HEK293 (cell line): ENCODE data around the gene PFDN1.
A peak's percentile ranks its signal among the peaks of the same experiment; 100 is the strongest.

Experiments
- CTCF ChIA-PET: fragments of 350-600 bp; formaldehyde crosslinking; extraction: SDS; loops from one replicate; lab custom pipeline; 2021; ENCODE audit warnings: antibody characterized with exemption; lab: Yijun Ruan, JAX
- POLR2A ChIA-PET: fragments of 300-600 bp; formaldehyde crosslinking; extraction: SDS; loops from one replicate; lab custom pipeline; 2020; ENCODE audit warnings: antibody characterized with exemption, inconsistent platforms; lab: Yijun Ruan, JAX
- H3K27ac ChIP-seq: fragments of 200-500 bp; sonication (Bioruptor generic); 2 replicates; pipeline ENCODE4 v1.5.1; 2014; ENCODE audit warnings: low read depth, low read length, control low read depth, inconsistent platforms; ENCODE audit errors: extremely low read depth
- H3K36me3 ChIP-seq, 2 experiments: fragments of 200-500 bp in 1 of 2; sonication (Bioruptor generic) in 1 of 2; 1 replicate in 1 of 2; 2 replicates in 1 of 2; pipeline ENCODE4 v1.5.1; 2014 to 2017; ENCODE audit warnings: inconsistent platforms in 2 of 2, low read length in 2 of 2; ENCODE audit not compliant: control insufficient read depth in 2 of 2, insufficient read depth in 1 of 2
- H3K4me1 ChIP-seq: fragments of 200-500 bp; sonication (Bioruptor generic); 2 replicates; pipeline ENCODE4 v1.5.1; 2014; ENCODE audit warnings: mild to moderate bottlenecking, low read length, inconsistent platforms; ENCODE audit not compliant: control insufficient read depth, insufficient read depth
- H3K4me3 ChIP-seq: 2 replicates; pipeline ENCODE4 v1.5.1; 2011; ENCODE audit warnings: low read depth, mild to moderate bottlenecking, control low read depth, low read length, moderate library complexity
- H3K9me3 ChIP-seq: fragments of 200-500 bp; sonication (Bioruptor generic); 2 replicates; pipeline ENCODE4 v1.5.1; 2014; ENCODE audit warnings: low read depth, low read length, inconsistent platforms; ENCODE audit not compliant: control insufficient read depth, insufficient read depth
- HOXA7 ChIP-seq: sonication (generic); formaldehyde crosslinking; IDR thresholded peaks from 2 replicates; pipeline ENCODE4 v1.8.1; 2022; ENCODE audit warnings: missing genetic modification reagents, borderline replicate concordance
- KLF1 ChIP-seq: fragments of 450-650 bp; formaldehyde crosslinking; IDR thresholded peaks from 2 replicates; pipeline ENCODE4 v1.5.1; 2016; ENCODE audit warnings: missing biosample characterization, missing genetic modification characterization
- PRDM1 ChIP-seq: fragments of 450-650 bp; formaldehyde crosslinking; IDR thresholded peaks from 2 replicates; pipeline ENCODE4; 2016; ENCODE audit warnings: missing biosample characterization, missing genetic modification characterization
- ZBTB17 ChIP-seq: fragments of 450-650 bp; formaldehyde crosslinking; IDR thresholded peaks from 2 replicates; pipeline ENCODE4 v1.5.1; 2016; ENCODE audit warnings: missing biosample characterization, missing genetic modification characterization
- ZBTB48 ChIP-seq: fragments of 450-650 bp; formaldehyde crosslinking; IDR thresholded peaks from 2 replicates; pipeline ENCODE4 v1.5.1; 2016; ENCODE audit warnings: missing biosample characterization, missing genetic modification characterization
- ZIC2 ChIP-seq: fragments of 450-650 bp; formaldehyde crosslinking; IDR thresholded peaks from 2 replicates; pipeline ENCODE4 v1.5.1; 2016; ENCODE audit warnings: missing biosample characterization, missing genetic modification characterization
- ZNF239 ChIP-seq: fragments of 450-650 bp; formaldehyde crosslinking; IDR thresholded peaks from 2 replicates; pipeline ENCODE4 v1.5.1; 2016; ENCODE audit warnings: missing biosample characterization, missing genetic modification characterization
- ZNF266 ChIP-seq: fragments of 450-650 bp; formaldehyde crosslinking; IDR thresholded peaks from 2 replicates; pipeline ENCODE4 v1.5.1; 2016; ENCODE audit warnings: missing biosample characterization, missing genetic modification characterization, low read depth
- ZNF354C ChIP-seq: fragments of 450-650 bp; formaldehyde crosslinking; IDR thresholded peaks from 2 replicates; pipeline ENCODE4 v1.5.1; 2016; ENCODE audit warnings: missing biosample characterization, missing genetic modification characterization, low read depth, borderline replicate concordance
- ZNF658 ChIP-seq: fragments of 450-650 bp; formaldehyde crosslinking; IDR thresholded peaks from 2 replicates; pipeline ENCODE4; 2016; ENCODE audit warnings: missing biosample characterization, missing genetic modification characterization
- ZNF768 ChIP-seq: fragments of 450-650 bp; formaldehyde crosslinking; IDR thresholded peaks from 2 replicates; pipeline ENCODE4 v1.5.1; 2018; ENCODE audit warnings: missing biosample characterization, mild to moderate bottlenecking, missing genetic modification characterization
- ZNF791 ChIP-seq: fragments of 450-650 bp; formaldehyde crosslinking; IDR thresholded peaks from 2 replicates; pipeline ENCODE4 v1.5.1; 2016; ENCODE audit warnings: missing biosample characterization, missing genetic modification characterization
- TF ChIP-seq, protein P1 (sequence below): fragments of 450-650 bp; formaldehyde crosslinking; IDR thresholded peaks from 2 replicates; pipeline ENCODE4 v1.5.1; 2016; ENCODE audit warnings: missing biosample characterization, missing genetic modification characterization

PFDN1 gene

DNA sequence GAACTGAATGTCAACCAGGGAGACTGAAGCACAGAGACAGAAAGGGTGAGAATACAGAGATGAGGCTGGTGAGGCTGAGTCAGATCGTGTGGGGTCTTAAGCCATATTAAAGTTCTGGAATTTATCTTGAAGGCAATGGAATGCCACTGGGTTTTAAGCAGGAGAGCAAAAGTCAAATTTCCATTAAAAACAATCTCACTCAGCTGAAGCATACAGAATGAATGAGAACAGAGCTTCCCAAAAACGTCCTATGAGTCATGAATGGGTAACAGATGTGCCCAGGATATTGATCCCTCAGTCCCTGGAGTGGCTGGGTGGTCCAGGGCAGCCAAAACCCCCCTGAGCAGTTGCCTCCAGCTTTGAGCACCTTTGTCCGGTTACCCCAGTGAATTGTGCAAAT lies 44.9 kb downstream of the PFDN1 start:
- Histone ChIP-seq H3K9me3 (no peaks in the 10 kb centered on the region), H3K4me1 (peaks cover 11% of the 10 kb centered on the region), H3K4me3 (no peak overlapping the region)
- POLR2A ChIA-PET = interaction anchor here (0.7 to 1.4 kb wide), 2 partner anchors 88 to 389 kb away, joined by 3 to 4 read pairs; partner anchors contain the start of genes HBEGF, IK and NDUFA2
- TF ChIP-seq PRDM1 (tag by site-specific recombination) (peak; percentile 49; the same call in 1 of the 2 replicates), HOXA7 (CRISPR knock-in tag) (no peak)
- TF ChIP-seq, all 188 proteins: peak for 1
- CTCF ChIA-PET = interaction anchor here (0.7 to 5.8 kb wide), 7 partner anchors 13 to 150 kb away, joined by 3 to 51 read pairs (median 3); partner anchors contain the start of gene HBEGF
- Histone ChIP-seq H3K36me3 (peaks cover 0 to 15% of the 10 kb centered on the region in 2 experiments; a peak in 2 of 3 replicates), H3K27ac (no peak overlapping the region)

DNA sequence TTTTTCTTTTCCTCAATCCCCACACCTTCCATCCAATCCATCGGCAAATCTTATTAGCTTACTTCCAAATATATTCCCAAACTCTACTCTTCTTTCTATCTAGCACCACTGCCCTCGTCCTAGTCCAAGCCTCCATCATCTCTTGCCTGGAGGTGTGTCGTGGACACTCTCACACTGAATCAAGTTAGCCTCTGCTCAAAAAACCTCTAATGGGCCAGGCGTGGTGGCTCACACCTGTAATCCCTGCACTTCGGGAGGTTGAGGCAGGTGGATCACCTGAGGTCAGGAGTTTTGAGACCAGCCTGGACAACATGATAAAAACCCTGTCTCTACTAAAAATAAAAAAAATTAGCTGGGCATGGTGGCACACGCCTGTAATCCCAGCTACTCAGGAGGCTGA lies 46.2 kb downstream of the PFDN1 start:
- Histone ChIP-seq H3K9me3 (no peaks in the 10 kb centered on the region), H3K27ac (no peak overlapping the region), H3K36me3 (peaks cover 0 to 20% of the 10 kb centered on the region in 2 experiments; a peak in 2 of 3 replicates), H3K4me1 (peaks cover 2% of the 10 kb centered on the region; the same call in 1 of the 2 replicates), H3K4me3 (no peak overlapping the region)
- no peak for TF ChIP-seq ZNF768
- TF ChIP-seq ZBTB48 = no peak
- TF ChIP-seq ZNF354C (tag by site-specific recombination) = no peak
- TF ChIP-seq, protein P1, sequence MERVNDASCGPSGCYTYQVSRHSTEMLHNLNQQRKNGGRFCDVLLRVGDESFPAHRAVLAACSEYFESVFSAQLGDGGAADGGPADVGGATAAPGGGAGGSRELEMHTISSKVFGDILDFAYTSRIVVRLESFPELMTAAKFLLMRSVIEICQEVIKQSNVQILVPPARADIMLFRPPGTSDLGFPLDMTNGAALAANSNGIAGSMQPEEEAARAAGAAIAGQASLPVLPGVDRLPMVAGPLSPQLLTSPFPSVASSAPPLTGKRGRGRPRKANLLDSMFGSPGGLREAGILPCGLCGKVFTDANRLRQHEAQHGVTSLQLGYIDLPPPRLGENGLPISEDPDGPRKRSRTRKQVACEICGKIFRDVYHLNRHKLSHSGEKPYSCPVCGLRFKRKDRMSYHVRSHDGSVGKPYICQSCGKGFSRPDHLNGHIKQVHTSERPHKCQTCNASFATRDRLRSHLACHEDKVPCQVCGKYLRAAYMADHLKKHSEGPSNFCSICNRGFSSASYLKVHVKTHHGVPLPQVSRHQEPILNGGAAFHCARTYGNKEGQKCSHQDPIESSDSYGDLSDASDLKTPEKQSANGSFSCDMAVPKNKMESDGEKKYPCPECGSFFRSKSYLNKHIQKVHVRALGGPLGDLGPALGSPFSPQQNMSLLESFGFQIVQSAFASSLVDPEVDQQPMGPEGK (tag by site-specific recombination) = no peak
- no peak for TF ChIP-seq ZIC2
- ChIA-PET POLR2A (interaction anchor here (0.6 to 1.5 kb wide), 5 partner anchors 15 to 391 kb away, joined by 3 to 7 read pairs (median 4); partner anchors contain the start of genes HBEGF, IK and NDUFA2), CTCF (interaction anchor here (0.6 to 5.8 kb wide), 6 partner anchors 12 to 146 kb away, joined by 3 to 51 read pairs (median 3); no protein-coding TSS in a partner anchor)

DNA sequence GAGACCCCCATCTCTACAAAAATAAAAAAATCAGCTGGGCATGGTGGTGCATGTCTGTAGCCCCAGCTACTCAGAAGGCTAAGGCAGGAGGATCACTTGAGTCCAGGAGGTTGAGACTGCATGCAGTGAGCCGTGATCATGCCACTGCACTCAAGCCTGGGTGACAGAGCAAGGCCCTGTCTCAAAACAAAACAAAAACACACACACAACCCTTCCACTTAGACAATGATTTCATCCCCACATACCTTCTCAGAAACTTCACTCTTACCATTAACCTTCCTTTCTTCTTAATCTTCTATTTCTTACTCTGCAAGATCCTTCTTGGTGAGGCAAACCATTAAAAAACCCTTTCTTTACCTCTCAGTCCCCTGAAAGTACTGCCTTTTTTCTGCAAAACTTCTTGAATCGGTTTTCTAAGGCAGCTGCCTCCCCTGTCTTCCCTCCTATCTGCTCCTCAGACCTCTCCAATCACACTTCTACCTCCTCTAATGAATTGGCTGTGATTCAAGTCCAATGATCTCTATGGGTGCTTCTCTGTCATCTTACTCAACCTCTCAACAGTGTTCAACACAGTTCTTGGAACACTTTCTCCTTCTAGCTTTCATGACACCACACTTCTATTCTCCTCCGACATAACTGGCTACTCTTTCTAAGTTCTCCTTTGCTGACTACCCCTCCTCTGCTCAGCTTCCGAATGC lies 47.3 kb downstream of the PFDN1 start:
- Histone ChIP-seq H3K9me3 (no peaks in the 10 kb centered on the region), H3K36me3 (peaks cover 0 to 21% of the 10 kb centered on the region in 2 experiments; a peak in 2 of 3 replicates), H3K4me1 (no peaks in the 10 kb centered on the region), H3K4me3 (no peak overlapping the region), H3K27ac (no peak overlapping the region)
- ChIA-PET POLR2A (interaction anchor here (0.5 to 1.5 kb wide), 2 partner anchors 91 to 147 kb away, joined by 3 to 7 read pairs; partner anchors contain the start of gene HBEGF), CTCF (interaction anchor here (0.6 to 5.8 kb wide), 8 partner anchors 10 to 410 kb away, joined by 3 to 51 read pairs (median 3); no protein-coding TSS in a partner anchor)
- TF ChIP-seq ZBTB17 (tag by site-specific recombination) (peak; percentile 84), ZNF791 (no peak), ZNF239 (0 out of 2 replicates have a peak, but pooled peaks have one; percentile 35)

GRCh38 chr5:140253985-140254384 lies 48.9 kb downstream of the PFDN1 start:
- Histone ChIP-seq H3K4me1 (no peaks in the 10 kb centered on the region), H3K36me3 (peaks cover 7 to 30% of the 10 kb centered on the region in 2 experiments), H3K4me3 (no peak overlapping the region), H3K27ac (no peak overlapping the region), H3K9me3 (no peaks in the 10 kb centered on the region)
- ChIA-PET CTCF (interaction anchor here (1.0 to 5.8 kb wide), 6 partner anchors 9 to 105 kb away, joined by 3 to 51 read pairs (median 8); no protein-coding TSS in a partner anchor), POLR2A (no interaction called here)
- TF ChIP-seq ZNF266 (no peak), KLF1 (tag by site-specific recombination) (peak; percentile 33; the same call in 1 of the 2 replicates), ZNF658 (tag by site-specific recombination) (no peak)
